HG02973 (cell line): Measurements from ENCODE around the gene TMEM245.
"Not testable (repeated sequence)": the region's sequence is repeated elsewhere in the genome, so short reads cannot be mapped to it uniquely, and the experiment has no call there.

Experiments
- ATAC-seq: cut with Tn5 transposase; IDR thresholded peaks from one replicate; pipeline ENCODE4 v1.9.1; 2021; ENCODE audit warnings: moderate library complexity; ENCODE audit not compliant: unreplicated experiment

Gene TMEM245

GRCh38 chr9:109134167-109134578 lies 14.4 kb upstream of the TMEM245 start:
- no peak for ATAC-seq

DNA sequence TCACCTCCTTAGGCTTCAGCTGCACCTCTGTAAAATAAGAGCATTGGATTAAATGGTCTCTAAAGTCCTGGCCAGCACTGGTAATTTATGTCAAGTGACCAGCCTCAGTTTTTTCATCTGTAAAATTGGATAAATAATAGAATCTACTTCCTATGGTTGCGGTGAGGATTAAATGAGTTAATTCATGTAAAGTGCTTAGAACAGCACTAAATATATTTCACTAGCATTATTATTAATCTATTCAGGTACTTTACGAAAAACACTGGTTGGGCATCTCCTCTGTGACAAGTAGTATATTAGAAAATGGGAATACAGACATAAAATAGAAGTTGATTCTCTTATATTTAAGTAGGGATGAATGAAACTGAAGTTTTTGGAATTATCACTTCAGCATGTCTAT lies 13.8 kb upstream of the TMEM245 start:
- no peak for ATAC-seq

- ATAC-seq, result no peak
These were observed 12.8 kb upstream of the TMEM245 start for GRCh38 chr9:109132567-109133021.

DNA sequence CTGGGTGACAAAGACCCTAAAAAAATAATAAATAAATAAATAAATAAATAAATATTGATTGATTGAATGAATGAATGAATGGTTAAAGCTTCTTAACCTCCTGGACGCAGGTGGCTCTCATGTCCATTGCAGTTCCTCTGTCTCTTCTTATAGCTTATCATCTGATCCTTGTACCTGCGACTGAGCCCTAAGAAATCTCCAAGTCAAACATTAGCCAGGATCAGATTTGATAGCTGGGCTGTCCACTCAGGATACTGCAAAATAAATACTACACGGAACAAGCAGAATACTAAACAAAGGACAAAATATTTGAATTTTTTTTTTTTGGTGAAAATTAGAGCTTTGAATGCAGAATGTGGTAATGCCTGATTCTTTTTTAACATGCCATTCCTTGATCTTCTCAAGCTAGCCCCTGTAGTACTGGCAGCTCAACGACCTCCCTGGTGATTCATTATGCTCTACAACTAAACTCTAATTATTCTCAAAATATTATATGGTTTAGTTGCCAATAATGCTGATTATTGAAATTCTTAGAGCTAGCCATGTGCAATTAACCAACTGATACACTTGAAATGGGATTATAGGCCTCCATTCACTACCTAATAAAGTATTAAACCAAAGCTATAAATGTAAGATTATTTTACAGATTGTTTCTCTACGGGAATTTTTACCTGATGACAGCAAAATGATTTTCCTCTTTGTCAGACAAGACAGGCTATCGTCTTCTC lies 9.9 kb upstream of the TMEM245 start:
- no peak for ATAC-seq

- ATAC-seq, result not testable (repeated sequence)
These were observed 6.9 kb upstream of the TMEM245 start for GRCh38 chr9:109126671-109127070.

GRCh38 chr9:109124121-109124520 lies 4.4 kb upstream of the TMEM245 start:
- no peak for ATAC-seq

DNA sequence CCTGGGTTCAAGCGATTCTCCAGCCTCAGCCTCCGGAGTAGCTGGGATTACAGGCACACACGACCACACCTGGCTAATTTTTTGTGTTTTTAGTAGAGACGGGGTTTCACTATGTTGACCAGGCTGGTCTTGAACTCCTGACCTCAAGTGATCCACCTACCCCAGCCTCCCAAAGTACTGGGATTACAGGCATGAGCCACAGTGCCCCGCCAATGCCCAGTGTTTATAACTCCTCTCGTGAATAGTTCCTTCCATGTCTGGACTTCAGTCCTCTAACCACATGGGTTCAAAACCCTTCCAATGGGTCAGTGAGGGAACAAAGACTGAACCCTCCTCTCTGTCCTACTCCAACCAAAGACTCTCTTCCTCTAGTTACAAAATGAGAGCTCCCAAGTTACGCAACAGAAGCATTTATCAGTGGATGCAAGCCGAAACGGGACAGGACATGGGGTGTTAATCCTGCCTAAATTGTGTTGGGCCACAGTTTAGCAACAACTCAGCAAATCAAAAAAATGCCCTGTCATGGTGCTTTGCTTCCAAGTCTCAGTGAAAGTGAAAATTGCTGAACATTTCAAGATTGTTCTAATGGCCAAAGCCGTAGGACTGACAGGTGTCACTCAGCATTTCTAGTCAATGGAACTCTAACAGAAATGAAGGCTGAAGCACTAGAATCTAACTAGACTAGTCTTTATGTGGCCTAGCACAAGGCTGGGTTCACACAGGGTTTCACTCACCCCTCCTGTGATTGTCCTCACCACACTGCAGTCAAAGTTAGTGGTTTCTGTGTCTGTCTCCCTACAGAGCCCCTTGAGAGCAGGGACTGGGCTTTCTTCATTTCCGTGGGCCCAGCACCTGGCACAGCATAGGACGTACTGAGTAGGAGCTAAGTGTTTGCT lies 3.2 kb upstream of the TMEM245 start:
- peak; percentile 32 for ATAC-seq

DNA sequence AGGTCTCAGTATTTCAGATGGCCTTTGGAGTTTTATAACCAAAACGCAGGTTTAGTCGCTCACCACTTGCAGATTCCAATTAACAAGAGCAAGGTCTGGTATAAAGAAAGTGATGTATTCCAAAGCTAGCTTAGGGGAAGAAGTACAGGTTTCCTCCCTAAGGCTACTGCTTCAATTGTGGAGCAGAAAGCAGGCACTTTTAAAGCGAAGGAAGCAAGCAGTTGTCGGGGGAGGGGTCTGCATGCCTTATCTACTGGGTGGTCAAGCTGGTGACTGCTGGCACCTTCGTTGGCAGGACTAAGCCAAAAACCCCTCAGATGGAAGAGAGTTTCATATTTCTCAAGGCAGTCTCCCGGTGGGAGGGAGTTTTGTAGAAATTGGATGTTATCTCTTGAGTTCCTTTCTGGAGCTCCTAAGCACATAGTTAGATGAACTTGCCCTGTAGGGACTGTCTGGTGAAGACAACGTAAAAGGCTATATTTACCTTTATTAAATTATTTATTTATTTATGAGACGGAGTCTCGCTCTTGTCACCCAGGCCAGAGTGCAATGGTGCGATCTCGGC lies 1.6 kb upstream of the TMEM245 start:
- ATAC-seq, result no peak

GRCh38 chr9:109120204-109120789 lies 550 bp upstream of the TMEM245 start:
- no peak for ATAC-seq

DNA sequence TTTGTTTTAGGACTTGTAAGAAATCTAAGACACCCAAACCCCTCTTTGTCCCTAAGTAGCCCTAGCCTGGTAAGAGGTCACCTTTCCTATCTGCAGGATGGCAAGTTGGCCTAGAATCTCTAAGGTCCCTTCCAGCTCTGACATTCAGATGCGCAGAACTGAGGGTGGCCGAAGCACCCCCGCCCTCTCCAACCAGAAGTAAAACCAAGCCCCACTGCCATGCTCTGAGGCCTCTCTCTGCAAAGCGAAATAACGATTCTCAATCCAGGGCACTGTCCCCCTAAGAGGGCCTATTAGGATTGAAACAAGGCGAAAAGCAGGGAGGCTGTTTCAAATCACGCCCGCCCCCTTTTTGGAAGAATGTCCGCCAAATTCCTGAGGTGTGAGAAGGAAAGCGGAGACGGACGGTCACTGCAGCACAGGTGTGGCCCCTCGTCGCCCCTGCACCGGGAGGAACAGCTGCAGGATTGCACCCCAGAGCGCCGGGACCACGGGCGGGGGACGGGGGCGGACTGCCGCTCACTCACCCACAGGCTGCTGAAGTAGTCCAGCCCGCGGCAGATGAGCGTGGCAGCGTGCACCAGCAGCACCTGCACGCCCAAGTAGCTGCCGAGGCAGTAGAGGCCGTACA lies 824 bp downstream of the TMEM245 start:
- no peak for ATAC-seq

GRCh38 chr9:109117856-109118807 lies 1.6 kb downstream of the TMEM245 start:
- ATAC-seq, result no peak

GRCh38 chr9:109115931-109116526 lies 3.7 kb downstream of the TMEM245 start:
- ATAC-seq, result no peak

DNA sequence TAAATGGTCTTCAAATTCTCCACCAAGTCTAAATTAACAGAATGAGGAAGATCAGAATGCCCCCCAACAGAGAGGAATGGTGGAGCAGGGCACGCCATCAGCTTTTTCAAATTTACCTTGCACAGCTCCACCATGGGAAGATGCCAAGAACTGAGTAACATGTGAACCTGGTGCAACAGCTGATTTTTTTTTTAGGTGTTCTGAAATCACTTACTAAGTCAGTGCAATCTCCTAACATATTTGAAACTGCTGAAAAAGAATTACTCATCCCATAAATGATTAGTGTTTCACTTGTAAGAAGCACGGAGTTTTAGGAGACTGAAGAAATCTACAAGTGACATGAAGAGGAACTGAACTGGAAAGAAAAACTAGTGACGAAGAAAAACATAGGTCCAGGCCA lies 5.1 kb downstream of the TMEM245 start:
- ATAC-seq, result no peak

GRCh38 chr9:109113892-109114609 lies 5.7 kb downstream of the TMEM245 start:
- ATAC-seq, result no peak

GRCh38 chr9:109113254-109113653 lies 6.5 kb downstream of the TMEM245 start:
- no peak for ATAC-seq

DNA sequence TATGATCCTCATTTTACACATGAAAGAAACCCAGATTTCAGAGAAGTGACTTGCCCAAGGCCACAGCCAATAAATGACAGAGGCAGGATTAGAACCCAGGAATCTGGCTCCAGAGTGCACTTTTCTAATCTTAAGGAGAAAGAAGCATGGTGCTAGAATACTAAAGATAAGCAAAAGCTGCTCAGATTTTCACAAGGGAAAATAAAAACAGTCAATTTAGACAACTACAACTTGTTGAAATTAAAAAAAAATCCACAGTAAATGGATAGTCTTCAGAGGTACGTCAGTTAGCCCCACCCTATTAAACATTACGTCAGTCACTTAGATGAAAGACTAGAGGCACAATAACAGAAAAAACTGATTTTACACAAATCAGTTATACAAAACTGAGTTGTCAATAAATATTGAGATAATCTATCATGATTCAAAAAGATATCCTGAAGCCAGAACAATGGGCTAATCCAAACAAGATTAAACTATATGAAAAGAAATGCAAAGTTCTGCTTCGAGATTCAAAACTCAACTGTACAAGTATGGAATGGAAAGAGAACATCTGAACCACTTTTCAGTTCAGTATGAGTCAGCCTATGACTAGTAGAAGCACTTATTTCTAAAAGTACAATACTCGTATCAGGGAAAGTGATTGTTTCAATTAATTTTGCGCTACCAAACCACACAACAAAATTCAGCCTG lies 9.3 kb downstream of the TMEM245 start:
- ATAC-seq, result peak; percentile 88

GRCh38 chr9:109109967-109110328 lies 9.8 kb downstream of the TMEM245 start:
- no peak for ATAC-seq

GRCh38 chr9:109108318-109108717 lies 11.4 kb downstream of the TMEM245 start:
- ATAC-seq, result no peak
